Gastroesophageal sphincter (tissue), 3 donors: ENCODE data around the gene OARD1.

ENCODE experiments used
- EP300 ChIP-seq: sonication (generic); formaldehyde crosslinking; IDR thresholded peaks from one replicate; pipeline ENCODE4 v1.6.1; 2017; ENCODE audit warnings: antibody characterized with exemption, mild to moderate bottlenecking
- POLR2A ChIP-seq, 2 donors: fragments of 450-650 bp; IDR thresholded peaks; one replicate each; pipeline ENCODE4 v1.6.1; 2017; ENCODE audit warnings: antibody characterized with exemption in 2 of 2, mild to moderate bottlenecking in 2 of 2, moderate library complexity in 1 of 2
- POLR2AphosphoS5 ChIP-seq: sonication (generic); formaldehyde crosslinking; IDR thresholded peaks from one replicate; pipeline ENCODE4 v1.6.1; 2017; ENCODE audit warnings: antibody characterized with exemption
- TF ChIP-seq, protein P1 (sequence below), 4 experiments: fragments of 200-600 bp in 2 of 4; fragments of 450-650 bp in 2 of 4; sonication (generic) in 1 of 4; IDR thresholded peaks; one replicate each; pipeline ENCODE4 v1.5.1; 2017 to 2019; ENCODE audit warnings: antibody characterized with exemption in 4 of 4, mild to moderate bottlenecking in 2 of 4, moderate library complexity in 2 of 4

GRCh38 chr6:41111017-41111416 lies 38.9 kb upstream of the OARD1 start:
- no peak for TF ChIP-seq POLR2AphosphoS5
- TF ChIP-seq, protein P1, sequence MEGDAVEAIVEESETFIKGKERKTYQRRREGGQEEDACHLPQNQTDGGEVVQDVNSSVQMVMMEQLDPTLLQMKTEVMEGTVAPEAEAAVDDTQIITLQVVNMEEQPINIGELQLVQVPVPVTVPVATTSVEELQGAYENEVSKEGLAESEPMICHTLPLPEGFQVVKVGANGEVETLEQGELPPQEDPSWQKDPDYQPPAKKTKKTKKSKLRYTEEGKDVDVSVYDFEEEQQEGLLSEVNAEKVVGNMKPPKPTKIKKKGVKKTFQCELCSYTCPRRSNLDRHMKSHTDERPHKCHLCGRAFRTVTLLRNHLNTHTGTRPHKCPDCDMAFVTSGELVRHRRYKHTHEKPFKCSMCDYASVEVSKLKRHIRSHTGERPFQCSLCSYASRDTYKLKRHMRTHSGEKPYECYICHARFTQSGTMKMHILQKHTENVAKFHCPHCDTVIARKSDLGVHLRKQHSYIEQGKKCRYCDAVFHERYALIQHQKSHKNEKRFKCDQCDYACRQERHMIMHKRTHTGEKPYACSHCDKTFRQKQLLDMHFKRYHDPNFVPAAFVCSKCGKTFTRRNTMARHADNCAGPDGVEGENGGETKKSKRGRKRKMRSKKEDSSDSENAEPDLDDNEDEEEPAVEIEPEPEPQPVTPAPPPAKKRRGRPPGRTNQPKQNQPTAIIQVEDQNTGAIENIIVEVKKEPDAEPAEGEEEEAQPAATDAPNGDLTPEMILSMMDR (IDR thresholded peaks at IDR 0.05), result no peak
- TF ChIP-seq POLR2A (IDR thresholded peaks at IDR 0.05), result no peak
- no peak for TF ChIP-seq EP300
